GM21723 (cell line): ENCODE measurements around the gene FTCD.
"Not testable (repeated sequence)": the region's sequence is repeated elsewhere in the genome, so short reads cannot be mapped to it uniquely, and the experiment has no call there.

ENCODE experiments used
- ATAC-seq: cut with Tn5 transposase; IDR thresholded peaks from one replicate; pipeline ENCODE4 v1.9.1; 2021; ENCODE audit warnings: mild to moderate bottlenecking, moderate library complexity; ENCODE audit not compliant: unreplicated experiment

The FTCD gene, protein sequence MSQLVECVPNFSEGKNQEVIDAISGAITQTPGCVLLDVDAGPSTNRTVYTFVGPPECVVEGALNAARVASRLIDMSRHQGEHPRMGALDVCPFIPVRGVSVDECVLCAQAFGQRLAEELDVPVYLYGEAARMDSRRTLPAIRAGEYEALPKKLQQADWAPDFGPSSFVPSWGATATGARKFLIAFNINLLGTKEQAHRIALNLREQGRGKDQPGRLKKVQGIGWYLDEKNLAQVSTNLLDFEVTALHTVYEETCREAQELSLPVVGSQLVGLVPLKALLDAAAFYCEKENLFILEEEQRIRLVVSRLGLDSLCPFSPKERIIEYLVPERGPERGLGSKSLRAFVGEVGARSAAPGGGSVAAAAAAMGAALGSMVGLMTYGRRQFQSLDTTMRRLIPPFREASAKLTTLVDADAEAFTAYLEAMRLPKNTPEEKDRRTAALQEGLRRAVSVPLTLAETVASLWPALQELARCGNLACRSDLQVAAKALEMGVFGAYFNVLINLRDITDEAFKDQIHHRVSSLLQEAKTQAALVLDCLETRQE

GRCh38 chr21:46155514-46156377, at the start of gene FTCD:
TSS of gene FTCD (minus strand) at chr21:46155579. CDS start at chr21:46155523, 56 bp downstream.
- ATAC-seq = no peak

- no peak for ATAC-seq
Measured at GRCh38 chr21:46205166-46205565, 49.8 kb upstream of the FTCD start.

DNA sequence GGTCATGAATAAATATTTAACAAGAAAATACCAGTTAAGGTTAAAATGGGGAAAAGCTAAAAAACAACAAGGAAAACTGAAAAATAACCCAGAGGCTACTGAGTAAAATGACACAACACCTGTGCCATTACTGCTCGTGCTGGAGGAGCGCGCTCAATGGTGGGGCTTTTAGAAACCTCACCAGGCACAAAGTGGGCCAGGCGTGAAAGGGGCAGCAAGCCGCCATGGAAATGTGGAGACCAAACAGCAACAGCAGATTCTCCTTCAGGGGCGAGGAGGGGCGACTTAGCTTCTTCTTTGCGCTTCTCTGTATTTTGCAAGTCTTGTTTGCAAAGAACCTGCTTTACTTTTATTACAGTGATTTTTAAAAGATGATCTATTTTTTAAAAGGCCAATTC, 47.8 kb upstream of the FTCD start:
- no peak for ATAC-seq

- ATAC-seq = no peak
Measured at GRCh38 chr21:46202592-46203202, 47.3 kb upstream of the FTCD start.

GRCh38 chr21:46200877-46201803, 45.8 kb upstream of the FTCD start:
- ATAC-seq = not testable (repeated sequence)

- no peak for ATAC-seq
Measured at GRCh38 chr21:46199436-46200373, 44.3 kb upstream of the FTCD start.

- ATAC-seq = no peak
Measured at GRCh38 chr21:46196733-46197132, 41.4 kb upstream of the FTCD start.

DNA sequence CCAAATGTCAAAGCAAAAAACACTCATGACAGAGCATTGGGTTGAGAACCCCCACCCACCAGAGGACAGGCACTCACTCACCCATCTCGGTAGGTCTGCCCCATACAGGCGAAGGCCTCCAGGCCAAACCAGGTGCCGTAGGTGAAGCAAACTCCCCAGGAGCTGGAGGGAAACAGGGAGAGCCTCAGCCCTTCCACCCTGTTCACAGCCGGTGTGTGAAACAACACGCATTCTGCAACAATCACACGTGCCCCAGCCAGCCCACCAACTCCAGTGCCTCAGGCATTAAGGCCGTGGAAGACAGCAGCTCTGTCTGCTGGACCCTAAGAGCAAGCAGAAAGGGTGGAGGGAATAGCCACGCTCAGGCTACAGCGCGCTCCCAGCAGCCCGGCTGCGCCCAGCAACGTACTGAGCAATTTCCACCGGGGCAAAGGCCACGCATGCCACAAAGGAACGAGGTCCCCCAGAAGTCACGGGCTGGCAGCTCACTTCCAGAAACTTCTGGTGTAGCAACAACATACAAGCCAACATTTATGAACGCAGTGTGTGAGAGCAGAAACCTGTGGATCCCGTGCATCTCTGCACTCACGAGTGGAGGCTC, 40.3 kb upstream of the FTCD start:
- no peak for ATAC-seq

DNA sequence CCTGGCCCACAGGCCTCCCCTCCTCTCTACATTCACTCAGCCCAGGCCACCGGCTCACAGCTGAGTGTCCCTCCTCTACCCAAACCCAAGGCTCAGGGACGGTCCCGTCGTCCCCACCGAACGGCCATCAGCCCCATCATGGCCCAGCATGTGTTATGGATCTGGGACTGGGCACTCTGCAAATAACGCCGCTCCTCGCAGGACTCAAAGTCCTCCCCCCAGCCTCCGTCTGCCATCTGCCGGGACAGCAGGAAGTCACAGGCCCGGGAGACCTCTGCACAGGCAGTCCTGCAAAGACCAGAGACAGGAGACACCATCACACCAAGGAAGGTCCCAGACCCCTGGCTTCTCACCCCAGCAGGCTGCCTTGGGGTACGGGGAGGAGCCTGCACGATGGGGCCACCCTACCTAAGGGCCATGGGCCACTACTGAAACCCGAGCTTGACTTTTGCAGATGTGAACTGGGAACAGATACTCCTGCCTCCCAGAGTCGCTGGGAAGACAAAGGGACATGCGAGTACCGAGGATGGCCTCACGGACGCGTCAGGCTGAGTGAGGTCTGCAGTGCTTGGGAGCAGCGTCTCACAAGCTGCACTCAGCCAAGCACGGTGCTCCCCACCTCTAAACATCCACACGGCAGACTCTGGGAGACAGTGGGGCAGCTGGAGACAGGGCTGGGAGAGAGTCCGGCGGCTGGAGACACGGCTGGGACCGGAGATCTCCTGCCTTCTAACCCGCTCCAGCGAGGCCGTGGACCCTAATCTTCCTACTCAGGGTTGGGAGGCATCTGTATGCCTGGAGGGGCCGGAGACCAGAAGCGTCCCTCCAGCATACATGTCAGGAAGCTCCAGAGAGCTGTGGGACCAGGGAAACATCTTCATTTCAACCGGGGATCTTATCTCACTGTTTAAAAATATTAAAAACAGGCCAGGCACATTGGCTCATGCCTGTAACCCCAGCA, 39.3 kb upstream of the FTCD start:
- ATAC-seq = no peak

GRCh38 chr21:46193829-46194373, 38.5 kb upstream of the FTCD start:
- no peak for ATAC-seq

- ATAC-seq = no peak
Measured at GRCh38 chr21:46191686-46192575, 36.6 kb upstream of the FTCD start.

- ATAC-seq = no peak
Measured at GRCh38 chr21:46191257-46191685, 35.9 kb upstream of the FTCD start.

DNA sequence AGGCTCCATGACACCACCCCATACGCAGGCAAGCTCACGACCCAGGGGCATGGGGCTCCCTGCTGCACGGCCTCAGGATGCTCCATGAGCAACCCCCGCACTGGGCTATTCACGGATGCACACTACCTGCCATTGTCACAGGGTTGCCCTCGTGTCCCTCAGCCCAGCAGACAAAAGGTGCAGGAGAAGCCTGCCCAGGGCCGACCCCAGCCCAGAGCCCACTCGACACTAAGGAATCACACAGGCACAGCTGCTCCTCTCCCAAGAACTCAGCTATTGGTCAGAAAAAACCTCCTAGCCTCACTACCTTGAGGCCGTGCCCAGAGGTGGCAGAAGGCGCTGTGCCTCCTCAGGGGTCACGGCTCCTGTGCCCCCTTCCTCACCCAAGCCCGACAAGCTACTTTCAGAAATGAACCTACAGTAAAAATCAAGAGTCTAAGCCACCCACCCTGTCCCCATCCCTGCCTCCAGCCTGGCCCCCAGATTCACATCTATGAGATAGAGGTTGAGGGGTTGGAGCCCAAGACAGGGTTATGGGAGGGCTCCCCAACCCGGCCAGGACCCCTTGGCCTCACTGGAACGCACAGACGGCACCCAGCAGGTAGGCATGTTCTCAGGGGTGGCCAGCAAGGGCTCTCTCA, 35.2 kb upstream of the FTCD start:
- ATAC-seq = no peak

DNA sequence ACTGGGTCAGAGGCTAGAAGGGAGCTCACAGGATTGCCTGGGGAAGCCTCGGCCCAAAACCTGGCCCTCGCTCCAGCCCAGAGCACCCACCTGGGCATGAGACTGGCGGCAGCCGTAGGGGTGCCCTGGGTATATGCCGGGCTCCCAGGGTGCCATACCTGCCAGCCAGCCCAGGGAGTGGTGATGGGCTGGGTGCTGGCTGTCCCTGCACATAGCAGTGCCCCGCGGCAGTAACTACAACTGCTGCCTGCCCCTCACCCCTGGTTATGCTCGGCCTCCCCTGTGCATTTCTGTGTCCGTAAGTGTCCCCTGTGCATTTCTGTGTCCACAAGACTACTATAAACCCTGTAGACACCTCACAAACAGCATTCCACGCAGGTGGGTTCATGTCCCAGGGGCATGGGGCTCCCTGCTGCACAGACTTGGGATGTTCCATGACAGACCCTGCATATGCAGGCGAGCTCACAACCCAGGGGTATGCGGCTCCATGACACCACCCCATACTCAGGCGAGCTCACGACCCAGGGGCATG, 34.6 kb upstream of the FTCD start:
- ATAC-seq = no peak

DNA sequence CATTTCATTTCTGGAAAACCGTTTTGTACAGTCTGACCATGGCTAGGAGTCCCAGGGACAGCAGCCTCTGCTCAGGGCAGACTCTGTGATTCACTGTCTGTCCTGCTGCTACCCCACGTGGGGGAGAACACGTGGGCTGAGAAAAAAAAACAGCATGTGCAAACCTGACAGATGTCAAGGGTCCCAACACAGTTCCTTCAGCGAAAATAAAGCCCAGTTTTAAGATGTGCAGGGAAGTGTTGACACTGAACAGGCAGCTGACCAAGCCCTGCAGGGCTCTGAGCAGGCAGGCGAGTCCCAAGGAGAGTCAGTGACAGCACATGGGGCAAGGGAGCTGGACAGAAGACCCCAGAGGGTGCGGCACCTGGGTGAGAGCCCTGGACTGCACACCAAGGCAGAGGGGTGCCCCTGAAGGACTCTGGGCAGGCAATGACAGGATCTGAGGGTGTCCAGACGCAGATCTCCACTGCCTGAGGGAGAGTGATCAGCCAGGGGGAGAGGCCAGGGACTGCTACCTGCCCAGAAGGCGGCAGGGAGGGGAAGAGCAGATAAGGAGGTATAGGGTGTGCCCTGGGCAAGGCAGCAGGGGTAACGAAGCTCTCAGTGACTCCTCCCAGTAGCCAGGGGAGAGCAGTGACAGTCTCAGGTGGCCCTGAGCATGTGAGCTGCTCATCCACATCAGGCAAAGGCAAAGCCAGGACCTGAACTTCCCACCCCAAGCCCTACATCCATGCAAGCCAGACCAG, 34.0 kb upstream of the FTCD start:
- no peak for ATAC-seq
